ENCODE data around the gene CTNND2.
"Not testable (repeated sequence)": the region's sequence is repeated elsewhere in the genome, so short reads cannot be mapped to it uniquely, and the experiment has no call there.

The CTNND2 gene

GRCh38 chr5:11383506-11384095 is 520.6 kb downstream of the CTNND2 start:
- DNase-seq: no peak

GRCh38 chr5:11378461-11378860 is 525.8 kb downstream of the CTNND2 start:
- no peak for DNase-seq

DNA sequence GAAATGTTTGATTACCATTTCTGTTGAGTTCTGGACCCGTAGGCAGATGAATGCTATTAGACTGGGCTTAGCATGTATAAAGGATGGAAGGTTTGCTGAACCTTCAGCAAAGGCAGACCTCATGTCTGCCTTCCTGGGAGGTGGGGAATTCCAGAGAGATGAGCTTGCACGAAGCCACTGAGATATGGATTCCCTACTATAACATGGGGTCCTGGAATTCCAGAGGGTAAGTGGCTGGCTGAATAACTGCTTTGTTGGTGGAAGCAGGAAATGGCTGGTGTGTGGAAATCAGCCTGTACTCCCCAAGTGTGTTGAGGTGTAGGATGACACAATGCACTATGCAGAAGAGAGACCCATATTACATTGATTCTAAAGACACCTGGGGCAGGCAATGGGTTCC is 526.4 kb downstream of the CTNND2 start:
- no peak for DNase-seq

DNA sequence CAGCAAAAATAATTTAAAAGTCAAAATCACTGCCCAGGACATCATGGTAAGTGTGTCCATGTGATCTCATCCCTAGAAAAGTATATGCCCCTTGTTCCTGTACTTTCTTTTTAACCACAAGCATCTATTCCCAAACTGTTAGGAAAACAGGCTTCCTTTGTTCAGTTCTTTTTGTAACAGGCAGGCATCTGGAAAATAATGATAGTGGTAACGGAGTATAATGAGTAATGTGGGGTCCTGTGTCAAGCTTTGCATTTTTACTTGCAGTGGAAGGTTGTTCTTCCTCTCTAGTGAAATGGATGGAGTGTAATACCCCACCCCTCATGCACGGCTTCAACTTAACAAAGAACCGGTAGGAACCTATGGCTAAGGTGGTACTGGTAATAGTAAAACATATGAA is 532.1 kb downstream of the CTNND2 start:
- DNase-seq: no peak

DNA sequence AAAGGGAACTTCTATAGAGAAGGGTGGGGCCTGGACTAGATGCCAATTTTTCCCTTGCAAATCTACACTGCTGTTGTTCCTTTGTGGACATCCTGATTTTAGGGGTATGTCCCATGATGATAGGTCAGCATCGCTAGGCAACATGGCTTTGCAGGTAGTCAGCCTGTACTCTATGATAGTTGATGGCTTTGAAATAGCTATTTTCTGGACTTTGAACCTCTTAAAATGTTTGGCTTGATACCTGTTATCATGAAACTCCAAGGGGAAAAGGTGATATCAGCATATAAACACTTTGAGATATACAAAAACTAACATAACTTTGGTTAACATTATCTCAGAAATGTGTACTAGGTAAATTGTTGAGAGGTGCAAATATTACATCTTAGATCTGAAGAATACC is 533.2 kb downstream of the CTNND2 start:
- DNase-seq: no peak

- DNase-seq: no peak
Measured at GRCh38 chr5:11364531-11364930, 539.7 kb downstream of the CTNND2 start.

GRCh38 chr5:11363631-11364178 is 540.5 kb downstream of the CTNND2 start:
- no peak for DNase-seq

GRCh38 chr5:11361768-11362167 is 542.5 kb downstream of the CTNND2 start:
- no peak for DNase-seq

DNA sequence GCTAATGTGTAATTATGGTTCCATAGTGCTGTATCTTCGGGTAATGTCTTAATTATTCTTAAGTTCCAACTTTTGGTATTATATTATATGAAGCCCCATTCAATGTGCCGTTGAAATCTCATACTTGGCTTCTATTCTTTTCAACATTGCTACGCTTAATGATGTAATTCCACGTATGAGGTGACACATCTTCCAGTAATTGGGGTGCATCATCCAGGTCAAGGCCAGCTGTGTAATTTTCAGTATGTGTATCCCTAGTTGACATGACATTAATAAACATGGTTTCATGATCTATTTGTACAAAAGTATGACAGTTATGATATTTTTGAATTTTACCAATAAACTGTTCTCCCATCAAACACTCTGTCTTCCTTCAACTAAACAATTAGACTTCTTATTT is 546.3 kb downstream of the CTNND2 start:
- DNase-seq: no peak

- no peak for DNase-seq
Measured at GRCh38 chr5:11355491-11355890, 548.8 kb downstream of the CTNND2 start.

GRCh38 chr5:11346336-11346735 is 557.9 kb downstream of the CTNND2 start:
- DNase-seq: no peak

DNA sequence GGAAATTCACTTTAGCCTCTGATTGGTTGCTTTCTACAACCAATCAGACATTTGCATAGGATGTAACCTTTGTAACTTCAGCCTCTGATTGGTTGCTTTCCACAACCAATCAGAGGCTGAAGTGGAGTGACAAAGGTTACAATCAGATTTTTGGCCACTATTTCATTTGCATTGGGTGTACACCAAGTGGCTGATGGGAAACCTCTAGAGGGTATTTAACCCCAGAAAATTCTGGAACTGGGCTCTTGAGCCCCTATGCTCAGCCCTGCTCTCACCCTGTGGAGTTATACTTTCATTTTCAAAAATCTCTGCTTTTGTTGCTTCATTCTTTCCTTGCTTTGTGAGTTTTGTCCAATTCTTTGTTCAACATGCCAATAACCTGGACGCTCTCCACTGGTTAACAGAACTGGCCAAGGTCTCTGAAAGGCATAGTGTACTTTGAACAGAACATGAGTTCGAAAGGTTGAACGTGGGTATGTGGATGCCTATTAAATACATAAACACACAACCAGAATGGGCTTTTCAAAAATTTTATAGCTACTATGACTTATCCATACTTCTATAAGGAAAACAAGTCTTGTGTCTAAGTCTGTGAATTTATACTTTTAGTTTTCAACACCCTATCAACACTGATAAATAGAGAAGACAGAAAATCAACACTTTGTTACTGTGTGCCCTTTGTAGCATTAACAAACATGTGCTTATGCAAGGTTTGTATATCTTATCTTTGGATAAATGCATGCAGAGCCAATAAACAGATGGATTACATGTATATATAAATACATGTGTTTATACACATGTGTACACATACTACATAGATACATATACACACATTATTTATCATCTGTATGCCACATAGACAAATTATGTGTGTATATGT is 568.1 kb downstream of the CTNND2 start:
- no peak for DNase-seq

DNA sequence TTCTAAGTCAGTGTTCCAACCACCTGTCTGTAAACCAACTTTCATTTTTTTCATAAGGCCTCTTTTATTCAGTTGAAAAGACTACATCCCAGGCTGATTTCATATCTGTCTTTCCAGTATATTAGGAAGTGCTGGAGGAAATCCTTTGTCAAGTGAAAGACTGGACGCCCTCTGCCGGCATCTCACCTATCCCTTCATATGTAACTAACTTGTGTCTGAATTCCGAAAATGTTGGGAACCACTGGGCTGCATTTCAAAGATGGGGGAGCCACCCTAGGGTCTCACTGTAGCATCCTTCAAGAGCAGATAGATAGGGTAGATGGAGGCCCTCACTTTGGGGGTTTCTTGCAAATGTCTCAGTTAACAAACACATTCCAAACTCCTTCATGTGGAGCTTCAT is 569.8 kb downstream of the CTNND2 start:
- DNase-seq: no peak

- no peak for DNase-seq
Measured at GRCh38 chr5:11329679-11330078, 574.6 kb downstream of the CTNND2 start.

DNA sequence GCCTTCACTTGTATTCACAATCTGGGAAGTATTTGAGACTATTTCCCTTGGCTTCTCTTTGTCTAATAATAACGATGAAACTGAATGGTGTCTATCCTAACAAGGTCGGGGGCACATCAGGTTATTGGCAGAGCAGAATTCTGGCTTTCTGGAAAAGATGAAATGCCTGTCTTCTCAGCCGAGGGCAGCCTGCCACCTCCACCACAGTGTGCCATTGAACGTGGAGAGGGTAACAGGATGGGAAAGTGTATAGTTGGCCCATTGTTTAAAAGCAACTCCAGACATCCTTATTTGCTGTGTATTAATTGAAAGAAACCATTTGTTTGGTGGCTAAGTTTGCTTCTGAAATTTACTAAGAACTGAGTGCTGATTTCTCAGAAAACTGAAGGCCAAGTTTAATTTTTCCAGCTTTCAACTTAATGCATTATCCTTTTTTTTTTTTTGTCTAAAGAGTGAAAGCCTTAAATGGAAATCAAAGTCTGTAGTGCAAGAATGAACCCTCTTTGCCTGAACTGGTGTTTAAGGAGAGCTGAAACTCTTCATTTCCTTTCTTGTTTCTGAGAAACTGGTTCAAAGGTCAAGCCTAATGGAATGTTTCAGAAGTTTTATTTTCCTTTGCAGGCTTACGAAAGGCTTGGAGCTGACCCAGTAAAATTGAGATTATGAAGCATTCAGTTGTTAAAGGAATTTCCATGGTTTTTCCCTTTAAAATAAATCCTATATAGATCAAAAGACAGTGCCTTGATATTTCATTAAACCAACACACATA is 579.5 kb downstream of the CTNND2 start:
- DNase-seq: no peak

DNA sequence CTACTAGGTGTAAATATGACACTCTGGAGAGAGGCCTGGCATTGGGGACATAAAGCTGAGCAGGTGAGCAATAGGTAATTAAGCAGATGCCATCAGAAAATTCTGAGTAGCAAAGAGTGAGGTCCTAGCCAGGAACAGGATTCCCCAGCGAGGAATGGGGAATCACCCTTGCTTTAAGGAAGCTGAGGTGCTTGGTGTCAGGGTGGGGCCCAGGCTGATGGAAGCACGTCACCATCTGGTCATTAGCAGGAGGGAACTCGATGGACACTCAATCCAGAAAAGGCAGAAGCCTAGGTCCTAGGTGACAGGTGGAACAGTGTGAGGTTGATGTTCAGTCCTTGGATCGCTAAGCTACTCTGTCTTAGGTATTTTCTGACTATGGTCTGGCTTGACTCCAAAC is 580.5 kb downstream of the CTNND2 start:
- DNase-seq: no peak

- no peak for DNase-seq
Measured at GRCh38 chr5:11322133-11322532, 582.1 kb downstream of the CTNND2 start.

GRCh38 chr5:11319836-11320580 is 584.2 kb downstream of the CTNND2 start:
- DNase-seq: no peak

GRCh38 chr5:11313694-11314093 is 590.6 kb downstream of the CTNND2 start:
- not testable (repeated sequence) for DNase-seq

GRCh38 chr5:11311731-11312130 is 592.5 kb downstream of the CTNND2 start:
- no peak for DNase-seq

DNA sequence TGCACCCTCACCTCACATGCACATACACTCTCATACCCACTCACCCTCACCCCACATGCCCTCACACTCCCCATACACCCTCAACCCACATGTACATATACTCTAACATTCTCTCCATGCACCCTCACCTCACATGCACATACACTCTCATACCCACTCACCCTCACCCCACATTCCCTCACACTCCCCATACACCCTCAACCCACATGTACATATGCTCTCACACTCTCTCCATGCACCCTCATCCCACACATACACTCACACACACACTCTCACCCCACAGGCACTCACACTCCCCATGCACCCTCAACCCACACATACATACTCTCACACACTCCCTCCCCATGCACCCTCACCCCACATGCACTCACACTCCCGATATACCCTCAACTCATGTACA is 593.0 kb downstream of the CTNND2 start:
- DNase-seq: no peak

DNA sequence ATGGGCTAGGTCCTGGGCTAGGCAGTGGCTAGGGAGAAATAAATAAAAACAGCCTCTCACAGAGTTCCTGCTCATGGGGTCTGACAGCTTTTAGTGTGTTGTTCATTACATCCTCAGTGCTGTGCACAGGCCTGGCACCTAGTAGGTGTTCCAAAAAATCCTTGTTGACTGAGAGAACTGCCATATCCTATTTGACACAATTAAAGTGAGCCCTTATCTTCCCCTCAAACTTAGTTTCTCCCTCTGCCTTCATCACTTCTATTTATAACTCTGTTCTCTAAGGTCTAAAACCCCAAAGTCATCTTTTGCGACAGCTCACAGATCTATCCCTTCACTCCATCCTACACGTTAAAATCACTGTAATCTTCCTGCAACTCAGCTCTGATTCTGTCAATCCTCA is 594.1 kb downstream of the CTNND2 start:
- DNase-seq: no peak

DNA sequence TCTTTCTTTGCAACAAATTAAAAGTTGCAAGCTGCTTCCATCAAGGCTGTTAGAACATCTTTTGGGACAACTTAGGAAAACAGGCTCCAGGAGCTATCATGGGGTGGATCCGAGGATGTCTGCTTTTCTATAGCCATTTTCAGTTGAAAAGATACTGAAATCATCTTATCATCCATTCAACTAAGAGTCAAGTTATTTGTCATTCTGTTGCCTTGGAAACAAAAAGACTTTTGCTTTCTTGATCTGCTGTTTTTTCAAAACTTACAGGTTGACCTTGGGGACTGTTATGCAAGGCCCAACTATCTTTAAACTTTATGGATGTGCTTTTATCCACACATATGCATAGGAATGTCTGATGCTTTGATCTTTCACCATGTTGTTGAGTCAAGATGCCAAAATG is 597.9 kb downstream of the CTNND2 start:
- DNase-seq: no peak
